T-helper 2 cell treated with Interferon-gamma antibody and Interleukin-4, amounts not matched to agents 5 μg/mL and 100 μg/mL, for 36 hours (primary cell): ENCODE measurements around the gene PRKCA.

Experiments
- DNase-seq: peaks from one replicate; pipeline ENCODE4 v3.0.0; 2021; ENCODE audit warnings: low spot score
- H3K27ac Mint-ChIP-seq: one replicate; pipeline ENCODE4 v1.8.0; 2021; ENCODE audit warnings: mild to moderate bottlenecking, mixed read lengths
- H3K27me3 Mint-ChIP-seq: one replicate; pipeline ENCODE4 v1.8.0; 2021; ENCODE audit warnings: low read depth, mixed read lengths
- H3K36me3 Mint-ChIP-seq: one replicate; pipeline ENCODE4 v1.8.0; 2021; ENCODE audit warnings: low read depth, mixed read lengths
- H3K4me1 Mint-ChIP-seq: one replicate; pipeline ENCODE4 v1.8.0; 2021; ENCODE audit warnings: low read depth, mixed read lengths
- H3K4me3 Mint-ChIP-seq: one replicate; pipeline ENCODE4 v1.8.0; 2022; ENCODE audit warnings: mild to moderate bottlenecking, moderate library complexity, mixed read lengths
- H3K9me3 Mint-ChIP-seq: one replicate; pipeline ENCODE4 v1.8.0; 2021; ENCODE audit warnings: mixed read lengths

The PRKCA gene

GRCh38 chr17:66849032-66849655 is 546.7 kb downstream of the PRKCA start:
- no peak overlapping the region for H3K27ac Mint-ChIP-seq
- no peaks in the 10 kb centered on the region for H3K4me1 Mint-ChIP-seq
- H3K9me3 Mint-ChIP-seq = no peaks in the 10 kb centered on the region
- H3K4me3 Mint-ChIP-seq = no peak overlapping the region
- DNase-seq = no peak
- H3K36me3 Mint-ChIP-seq = no peaks in the 10 kb centered on the region
- H3K27me3 Mint-ChIP-seq = peaks cover 6% of the 10 kb centered on the region

DNA sequence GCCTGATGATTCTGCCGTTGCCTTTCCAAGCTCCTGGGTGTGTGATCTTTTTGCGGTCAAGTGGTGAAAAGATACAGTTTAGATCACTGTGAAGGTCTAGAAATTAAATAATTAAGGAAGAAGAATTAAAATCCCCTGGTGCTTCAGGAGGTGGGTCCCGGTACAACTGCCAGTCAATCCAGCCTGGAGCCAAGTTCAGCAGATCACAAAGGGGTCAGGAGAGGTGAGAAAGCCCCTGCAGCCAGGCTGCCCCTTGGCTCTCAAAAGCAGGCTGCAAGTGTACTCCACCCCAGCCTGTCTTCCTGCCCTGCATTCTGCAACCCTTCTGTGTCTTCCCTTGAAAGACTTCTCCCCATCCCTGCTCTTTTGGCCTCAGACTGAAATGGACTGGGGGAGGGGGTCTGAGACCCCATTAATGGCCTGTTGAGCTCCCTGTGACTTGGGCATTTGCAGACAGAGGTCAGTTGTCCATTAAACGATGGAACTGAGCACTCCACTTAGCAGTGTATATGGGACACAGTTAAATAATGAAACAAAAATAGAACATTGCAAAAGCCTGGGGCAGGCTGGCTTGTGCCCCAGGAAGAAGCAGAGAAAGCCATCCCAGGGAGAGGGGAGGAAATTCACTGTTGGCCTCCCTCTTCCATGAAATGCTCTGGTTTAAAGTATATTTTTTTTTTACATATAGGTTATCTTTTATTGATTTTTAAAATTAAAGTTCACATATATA is 547.6 kb downstream of the PRKCA start:
- no peak overlapping the region for H3K27ac Mint-ChIP-seq
- no peak for DNase-seq
- H3K36me3 Mint-ChIP-seq = no peaks in the 10 kb centered on the region
- H3K27me3 Mint-ChIP-seq = peaks cover 6% of the 10 kb centered on the region
- no peaks in the 10 kb centered on the region for H3K4me1 Mint-ChIP-seq
- no peak overlapping the region for H3K4me3 Mint-ChIP-seq
- H3K9me3 Mint-ChIP-seq = no peaks in the 10 kb centered on the region

- H3K27ac Mint-ChIP-seq = no peak overlapping the region
Measured at GRCh38 chr17:66850692-66851091, 548.3 kb downstream of the PRKCA start.

DNA sequence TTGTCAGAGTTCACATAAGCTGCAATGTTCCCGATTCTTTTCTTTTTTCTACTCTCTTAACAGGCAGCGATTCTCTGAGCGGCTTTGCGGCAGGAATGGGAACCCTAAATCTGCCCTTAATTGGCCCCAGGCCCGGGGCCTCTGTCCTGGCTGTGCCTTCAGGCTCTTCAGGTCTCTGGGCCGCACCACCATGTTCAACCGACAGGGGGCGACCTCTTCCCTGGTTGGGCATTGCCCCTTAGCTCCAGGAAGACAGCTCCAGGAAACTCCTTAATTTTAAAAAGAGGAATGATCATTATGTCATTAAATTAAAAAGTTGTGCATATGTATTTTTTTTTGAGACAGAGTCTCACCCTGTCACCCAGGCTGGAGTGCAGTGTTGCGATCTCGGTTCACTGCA is 552.8 kb downstream of the PRKCA start:
- no peaks in the 10 kb centered on the region for H3K36me3 Mint-ChIP-seq
- DNase-seq = no peak
- peaks cover 17% of the 10 kb centered on the region for H3K27me3 Mint-ChIP-seq
- H3K4me3 Mint-ChIP-seq = no peak overlapping the region
- no peak overlapping the region for H3K27ac Mint-ChIP-seq
- H3K4me1 Mint-ChIP-seq = peaks cover 1% of the 10 kb centered on the region
- H3K9me3 Mint-ChIP-seq = no peaks in the 10 kb centered on the region

More at GRCh38 chr17:66850692-66851091, 548.3 kb downstream of the PRKCA start:
- no peak overlapping the region for H3K4me3 Mint-ChIP-seq
- peaks cover 6% of the 10 kb centered on the region for H3K27me3 Mint-ChIP-seq
- no peak for DNase-seq
- no peaks in the 10 kb centered on the region for H3K4me1 Mint-ChIP-seq
- no peaks in the 10 kb centered on the region for H3K9me3 Mint-ChIP-seq
- no peaks in the 10 kb centered on the region for H3K36me3 Mint-ChIP-seq

- DNase-seq = no peak
- no peaks in the 10 kb centered on the region for H3K9me3 Mint-ChIP-seq
- peaks cover 20% of the 10 kb centered on the region for H3K27me3 Mint-ChIP-seq
- H3K27ac Mint-ChIP-seq = no peak overlapping the region
- no peaks in the 10 kb centered on the region for H3K36me3 Mint-ChIP-seq
- H3K4me1 Mint-ChIP-seq = peaks cover 5% of the 10 kb centered on the region
- H3K4me3 Mint-ChIP-seq = no peak overlapping the region
Measured at GRCh38 chr17:66858226-66859083, 556.0 kb downstream of the PRKCA start.

DNA sequence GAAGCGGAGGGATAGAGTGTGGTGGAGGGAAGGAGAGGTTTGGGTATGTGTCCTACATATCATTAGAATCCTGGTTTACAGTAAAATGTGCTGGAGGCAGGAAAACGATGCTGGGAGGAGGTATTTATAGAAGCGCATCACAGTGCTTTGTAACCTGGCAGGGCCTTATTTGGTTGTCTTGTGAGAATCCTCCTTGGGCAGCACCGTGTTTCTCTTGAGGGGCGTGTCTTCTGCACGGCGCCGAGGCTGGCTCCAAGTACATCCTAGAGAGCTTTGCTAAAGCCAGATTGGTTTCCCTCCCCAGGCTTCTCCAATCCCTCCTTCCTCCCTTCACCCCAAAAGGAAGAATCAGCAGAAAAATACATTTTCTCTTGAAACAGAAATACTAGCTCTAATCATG is 556.9 kb downstream of the PRKCA start:
- Mint-ChIP-seq H3K36me3 (no peaks in the 10 kb centered on the region), H3K27me3 (peaks cover 26% of the 10 kb centered on the region), H3K4me1 (peaks cover 5% of the 10 kb centered on the region), H3K9me3 (peaks cover 3% of the 10 kb centered on the region), H3K4me3 (no peak overlapping the region), H3K27ac (no peak overlapping the region)
- no peak for DNase-seq

GRCh38 chr17:66860204-66860603 is 557.8 kb downstream of the PRKCA start:
- DNase-seq = no peak
- Mint-ChIP-seq H3K36me3 (no peaks in the 10 kb centered on the region), H3K27ac (no peak overlapping the region), H3K27me3 (peaks cover 30% of the 10 kb centered on the region), H3K4me3 (no peak overlapping the region), H3K9me3 (peaks cover 3% of the 10 kb centered on the region), H3K4me1 (peaks cover 5% of the 10 kb centered on the region)
